HepG2 (cell line): ENCODE data around the gene NOCT. TPM values are rescaled to one million over a fixed set of nuclear protein-coding genes. Genes with fewer than 3 reads are reported as not detected.

Source experiments
- AGO2 ChIP-seq: fragments of 200-400 bp; formaldehyde crosslinking; optimal IDR thresholded peaks from 2 replicates; pipeline ENCODE3; 2017; ENCODE audit warnings: mild to moderate bottlenecking, low read depth, low read length, moderate library complexity
- ARID5B ChIP-seq: IDR thresholded peaks from 2 replicates; pipeline ENCODE4 v1.4.0; 2020; ENCODE audit warnings: mild to moderate bottlenecking, missing genetic modification reagents
- CCAR2 ChIP-seq: fragments of 200-400 bp; formaldehyde crosslinking; optimal IDR thresholded peaks from 2 replicates; pipeline ENCODE3; 2018; ENCODE audit warnings: low read depth, mild to moderate bottlenecking, low read length, moderate library complexity
- CENPBD1 ChIP-seq: sonication (generic); formaldehyde crosslinking; IDR thresholded peaks from 2 replicates; pipeline ENCODE4 v1.8.0; 2022; ENCODE audit warnings: missing genetic modification reagents, low read depth, mild to moderate bottlenecking, borderline replicate concordance
- DNMT1 ChIP-seq: sonication (generic); formaldehyde crosslinking; IDR thresholded peaks from 2 replicates; pipeline ENCODE4 v1.5.1; 2020; ENCODE audit warnings: mild to moderate bottlenecking, missing genetic modification reagents
- ELF4 ChIP-seq: sonication (generic); formaldehyde crosslinking; IDR thresholded peaks from 2 replicates; pipeline ENCODE4 v1.5.0; 2020; ENCODE audit warnings: missing genetic modification reagents, mild to moderate bottlenecking, moderate library complexity, borderline replicate concordance
- FOXK1 ChIP-seq: sonication (generic); formaldehyde crosslinking; IDR thresholded peaks from 2 replicates; pipeline ENCODE4 v1.4.0; 2020; ENCODE audit warnings: low read depth, missing genetic modification reagents, borderline replicate concordance
- HIC2 ChIP-seq: sonication (generic); formaldehyde crosslinking; IDR thresholded peaks from 2 replicates; pipeline ENCODE4 v1.9.0; 2022; ENCODE audit warnings: low read depth, missing genetic modification reagents
- HMGA1 ChIP-seq: sonication (generic); formaldehyde crosslinking; conservative IDR thresholded peaks from 2 replicates; pipeline ENCODE4 v1.4.0; 2020; ENCODE audit warnings: missing genetic modification reagents
- RBM39 ChIP-seq: fragments of 200-400 bp; formaldehyde crosslinking; IDR thresholded peaks from one replicate; pipeline ENCODE4 v1.6.1; 2018; ENCODE audit warnings: antibody characterized with exemption, mild to moderate bottlenecking, low read depth, low read length; ENCODE audit not compliant: poor library complexity, severe bottlenecking
- SMYD3 ChIP-seq: sonication (generic); formaldehyde crosslinking; IDR thresholded peaks from 2 replicates; pipeline ENCODE4 v1.8.1; 2023; ENCODE audit warnings: mild to moderate bottlenecking, missing genetic modification reagents
- SNAI1 ChIP-seq: sonication (generic); formaldehyde crosslinking; IDR thresholded peaks from 2 replicates; pipeline ENCODE4 v1.5.0; 2020; ENCODE audit warnings: mild to moderate bottlenecking, missing genetic modification reagents, borderline replicate concordance
- ZBTB7B ChIP-seq: sonication (generic); formaldehyde crosslinking; IDR thresholded peaks from 2 replicates; pipeline ENCODE4 v1.4.0; 2020; ENCODE audit warnings: missing genetic modification reagents
- ZNF317 ChIP-seq: sonication (generic); formaldehyde crosslinking; IDR thresholded peaks from 2 replicates; pipeline ENCODE4 v1.5.0; 2020; ENCODE audit warnings: mild to moderate bottlenecking, missing genetic modification reagents
- polyA plus RNA-seq, 8 experiments: library from polyadenylated mRNA; depleted of rRNA in 3 of 8; stranded (reverse) in 7 of 8; unstranded in 1 of 8; fragments of >200 nt; fragmentation: Illumina TruSeq in 4 of 8; extraction: Trizol in 4 of 8; gene quantifications; 2 replicates each; pipeline versions ENCODE4 v1.2.1 to v1.2.3, GENCODE V29; 2011 to 2016; ENCODE audit warnings: low read depth in 4 of 8, missing spikeins in 1 of 8, mixed read lengths in 1 of 8; ENCODE audit not compliant: insufficient read depth in 1 of 8
- total RNA-seq, 5 experiments: library from RNA; depleted of rRNA; stranded (reverse); fragments of >200 nt; fragmentation: Illumina TruSeq; extraction: Trizol; gene quantifications; 2 replicates each; pipeline ENCODE4 v1.2.3, GENCODE V29; 2016; ENCODE audit warnings: low read depth in 1 of 5
- TF ChIP-seq, protein P1 (sequence below): sonication (generic); formaldehyde crosslinking; IDR thresholded peaks from 2 replicates; pipeline ENCODE4 v1.5.1; 2020; ENCODE audit warnings: missing genetic modification reagents, mild to moderate bottlenecking, borderline replicate concordance
- TF ChIP-seq, protein P2 (sequence below): IDR thresholded peaks from 2 replicates; pipeline ENCODE4 v1.6.1; 2016; ENCODE audit warnings: control low read depth
- TF ChIP-seq, protein P3 (sequence below): sonication (generic); formaldehyde crosslinking; IDR thresholded peaks from 2 replicates; pipeline ENCODE4 v1.9.0; 2021; ENCODE audit warnings: missing genetic modification reagents, mild to moderate bottlenecking, borderline replicate concordance

NOCT gene
- total and polyA plus RNA-seq, 2 of the 13 experiments (the other 11 are each of a cell fraction or from before 2014, with no cell fraction given) = 3.6 to 13.1 TPM

DNA sequence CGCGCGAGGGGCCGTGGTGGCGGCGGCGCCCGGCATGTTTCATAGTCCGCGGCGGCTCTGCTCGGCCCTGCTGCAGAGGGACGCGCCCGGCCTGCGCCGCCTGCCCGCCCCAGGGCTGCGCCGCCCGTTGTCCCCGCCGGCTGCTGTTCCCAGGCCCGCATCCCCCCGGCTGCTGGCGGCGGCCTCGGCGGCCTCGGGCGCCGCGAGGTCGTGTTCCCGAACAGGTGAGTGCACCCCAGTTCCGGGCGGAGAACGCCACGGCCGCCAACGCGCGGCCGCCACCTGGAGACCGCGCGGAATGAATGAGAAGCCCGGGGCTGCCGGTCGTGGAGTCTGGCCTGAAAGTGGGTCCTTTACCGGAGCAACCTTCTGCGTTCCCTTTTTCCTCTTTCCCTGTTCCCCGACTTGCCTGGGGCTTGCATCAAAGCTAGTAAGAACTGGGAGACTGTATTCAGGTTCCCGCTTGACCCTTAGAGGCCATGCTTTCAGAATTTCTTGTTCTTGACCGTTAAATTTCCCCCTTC is 429 bp downstream of the NOCT start (continued):
- TF ChIP-seq HIC2 (CRISPR knock-in tag) (no peak), ARID5B (CRISPR knock-in tag) (no peak), RBM39 (no peak), CCAR2 (no peak), ZNF317 (CRISPR knock-in tag) (no peak), HMGA1 (CRISPR knock-in tag) (no peak), CENPBD1 (no peak), ZBTB7B (CRISPR knock-in tag) (no peak), SMYD3 (CRISPR knock-in tag) (no peak), FOXK1 (CRISPR knock-in tag) (no peak), AGO2 (peak; percentile 70), ELF4 (CRISPR knock-in tag) (no peak), DNMT1 (no peak), SNAI1 (0 out of 2 replicates have a peak, but pooled peaks have one; percentile 12)
- TF ChIP-seq, protein P1, sequence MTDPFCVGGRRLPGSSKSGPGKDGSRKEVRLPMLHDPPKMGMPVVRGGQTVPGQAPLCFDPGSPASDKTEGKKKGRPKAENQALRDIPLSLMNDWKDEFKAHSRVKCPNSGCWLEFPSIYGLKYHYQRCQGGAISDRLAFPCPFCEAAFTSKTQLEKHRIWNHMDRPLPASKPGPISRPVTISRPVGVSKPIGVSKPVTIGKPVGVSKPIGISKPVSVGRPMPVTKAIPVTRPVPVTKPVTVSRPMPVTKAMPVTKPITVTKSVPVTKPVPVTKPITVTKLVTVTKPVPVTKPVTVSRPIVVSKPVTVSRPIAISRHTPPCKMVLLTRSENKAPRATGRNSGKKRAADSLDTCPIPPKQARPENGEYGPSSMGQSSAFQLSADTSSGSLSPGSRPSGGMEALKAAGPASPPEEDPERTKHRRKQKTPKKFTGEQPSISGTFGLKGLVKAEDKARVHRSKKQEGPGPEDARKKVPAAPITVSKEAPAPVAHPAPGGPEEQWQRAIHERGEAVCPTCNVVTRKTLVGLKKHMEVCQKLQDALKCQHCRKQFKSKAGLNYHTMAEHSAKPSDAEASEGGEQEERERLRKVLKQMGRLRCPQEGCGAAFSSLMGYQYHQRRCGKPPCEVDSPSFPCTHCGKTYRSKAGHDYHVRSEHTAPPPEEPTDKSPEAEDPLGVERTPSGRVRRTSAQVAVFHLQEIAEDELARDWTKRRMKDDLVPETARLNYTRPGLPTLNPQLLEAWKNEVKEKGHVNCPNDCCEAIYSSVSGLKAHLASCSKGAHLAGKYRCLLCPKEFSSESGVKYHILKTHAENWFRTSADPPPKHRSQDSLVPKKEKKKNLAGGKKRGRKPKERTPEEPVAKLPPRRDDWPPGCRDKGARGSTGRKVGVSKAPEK (CRISPR knock-in tag) = no peak
- TF ChIP-seq, protein P2, sequence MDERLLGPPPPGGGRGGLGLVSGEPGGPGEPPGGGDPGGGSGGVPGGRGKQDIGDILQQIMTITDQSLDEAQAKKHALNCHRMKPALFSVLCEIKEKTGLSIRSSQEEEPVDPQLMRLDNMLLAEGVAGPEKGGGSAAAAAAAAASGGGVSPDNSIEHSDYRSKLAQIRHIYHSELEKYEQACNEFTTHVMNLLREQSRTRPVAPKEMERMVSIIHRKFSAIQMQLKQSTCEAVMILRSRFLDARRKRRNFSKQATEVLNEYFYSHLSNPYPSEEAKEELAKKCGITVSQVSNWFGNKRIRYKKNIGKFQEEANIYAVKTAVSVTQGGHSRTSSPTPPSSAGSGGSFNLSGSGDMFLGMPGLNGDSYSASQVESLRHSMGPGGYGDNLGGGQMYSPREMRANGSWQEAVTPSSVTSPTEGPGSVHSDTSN (CRISPR knock-in tag) = no peak
- TF ChIP-seq, protein P3, sequence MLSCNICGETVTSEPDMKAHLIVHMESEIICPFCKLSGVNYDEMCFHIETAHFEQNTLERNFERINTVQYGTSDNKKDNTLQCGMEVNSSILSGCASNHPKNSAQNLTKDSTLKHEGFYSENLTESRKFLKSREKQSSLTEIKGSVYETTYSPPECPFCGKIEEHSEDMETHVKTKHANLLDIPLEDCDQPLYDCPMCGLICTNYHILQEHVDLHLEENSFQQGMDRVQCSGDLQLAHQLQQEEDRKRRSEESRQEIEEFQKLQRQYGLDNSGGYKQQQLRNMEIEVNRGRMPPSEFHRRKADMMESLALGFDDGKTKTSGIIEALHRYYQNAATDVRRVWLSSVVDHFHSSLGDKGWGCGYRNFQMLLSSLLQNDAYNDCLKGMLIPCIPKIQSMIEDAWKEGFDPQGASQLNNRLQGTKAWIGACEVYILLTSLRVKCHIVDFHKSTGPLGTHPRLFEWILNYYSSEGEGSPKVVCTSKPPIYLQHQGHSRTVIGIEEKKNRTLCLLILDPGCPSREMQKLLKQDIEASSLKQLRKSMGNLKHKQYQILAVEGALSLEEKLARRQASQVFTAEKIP (CRISPR knock-in tag) = no peak
